GM18870 (cell line): ENCODE results near the gene NDFIP2.

Experiments
- ATAC-seq: cut with Tn5 transposase; IDR thresholded peaks from one replicate; pipeline ENCODE4 v1.9.1; 2021; ENCODE audit warnings: moderate library complexity; ENCODE audit not compliant: unreplicated experiment

Gene NDFIP2, protein sequence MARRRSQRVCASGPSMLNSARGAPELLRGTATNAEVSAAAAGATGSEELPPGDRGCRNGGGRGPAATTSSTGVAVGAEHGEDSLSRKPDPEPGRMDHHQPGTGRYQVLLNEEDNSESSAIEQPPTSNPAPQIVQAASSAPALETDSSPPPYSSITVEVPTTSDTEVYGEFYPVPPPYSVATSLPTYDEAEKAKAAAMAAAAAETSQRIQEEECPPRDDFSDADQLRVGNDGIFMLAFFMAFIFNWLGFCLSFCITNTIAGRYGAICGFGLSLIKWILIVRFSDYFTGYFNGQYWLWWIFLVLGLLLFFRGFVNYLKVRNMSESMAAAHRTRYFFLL

GRCh38 chr13:79480954-79481684, at the start of gene NDFIP2:
TSS of gene NDFIP2 (plus strand) at chr13:79481155. CDS start at chr13:79481204, 49 bp downstream.
- ATAC-seq, result peak; percentile 82

DNA sequence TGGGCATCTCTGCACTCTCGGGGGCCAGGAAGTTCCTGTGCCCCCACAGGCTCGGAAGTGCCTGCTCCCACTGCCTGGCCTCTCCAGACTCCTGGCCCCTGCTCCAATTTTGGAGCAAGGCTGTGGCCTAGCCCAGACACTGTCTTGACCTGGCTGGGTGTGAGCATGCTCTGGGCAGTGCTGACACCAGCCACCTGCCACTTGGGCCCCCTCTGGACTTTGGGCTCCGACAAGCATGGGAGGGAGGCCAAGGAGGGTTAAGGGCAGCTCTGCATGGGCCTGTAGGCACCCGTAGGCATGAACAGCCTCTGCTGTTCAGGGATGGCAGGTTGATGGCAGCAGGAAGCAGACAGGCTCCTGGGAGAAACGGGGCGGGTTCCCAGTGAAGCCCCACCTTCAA, 48.9 kb upstream of the NDFIP2 start:
- no peak for ATAC-seq

GRCh38 chr13:79432992-79433391, 48.0 kb upstream of the NDFIP2 start:
- no peak for ATAC-seq

- no peak for ATAC-seq
Measured at GRCh38 chr13:79434556-79434955, 46.4 kb upstream of the NDFIP2 start.

DNA sequence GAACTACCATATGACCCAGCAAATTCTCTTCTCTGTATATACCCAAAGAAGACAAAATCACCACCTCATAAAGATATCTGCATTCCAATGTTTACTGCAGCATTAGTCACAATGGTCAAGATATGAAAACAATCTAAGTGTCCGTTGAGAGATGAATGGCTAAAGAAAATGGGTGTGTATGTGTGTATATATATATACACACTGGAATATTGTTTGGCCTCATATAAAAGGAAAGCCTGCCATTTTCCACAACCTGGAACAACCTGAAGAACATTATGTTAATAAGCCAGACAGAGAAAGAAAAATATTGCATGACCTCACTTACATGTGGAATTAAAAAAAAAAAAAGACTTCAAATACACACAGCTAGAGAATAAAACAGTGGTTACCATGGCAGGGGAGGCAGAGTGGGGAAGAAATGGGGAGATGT, 45.4 kb upstream of the NDFIP2 start:
- ATAC-seq, result no peak

DNA sequence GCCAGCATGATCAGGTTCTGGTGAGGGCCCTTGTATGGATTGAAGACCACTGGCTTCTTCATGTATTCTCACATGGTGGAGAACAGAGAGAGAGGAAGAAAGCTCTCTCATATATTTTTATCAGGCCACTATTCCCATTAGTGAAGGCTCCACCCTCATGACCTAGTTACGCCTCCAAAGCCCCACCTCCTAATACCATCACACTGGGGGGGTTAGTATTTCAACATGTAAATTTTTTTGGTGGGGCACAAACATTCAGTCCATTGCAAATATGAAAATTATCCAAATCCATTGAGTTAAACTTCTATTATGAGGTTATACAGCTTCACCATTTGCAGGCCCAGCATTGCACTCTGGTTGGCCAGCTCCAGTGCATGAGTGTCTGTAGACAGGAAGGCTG, 41.7 kb upstream of the NDFIP2 start:
- ATAC-seq, result no peak

GRCh38 chr13:79440958-79441528, 39.9 kb upstream of the NDFIP2 start:
- no peak for ATAC-seq

GRCh38 chr13:79442221-79442620, 38.7 kb upstream of the NDFIP2 start:
- ATAC-seq, result no peak

GRCh38 chr13:79442706-79443105, 38.2 kb upstream of the NDFIP2 start:
- no peak for ATAC-seq

- ATAC-seq, result no peak
Measured at GRCh38 chr13:79445968-79446645, 34.8 kb upstream of the NDFIP2 start.

DNA sequence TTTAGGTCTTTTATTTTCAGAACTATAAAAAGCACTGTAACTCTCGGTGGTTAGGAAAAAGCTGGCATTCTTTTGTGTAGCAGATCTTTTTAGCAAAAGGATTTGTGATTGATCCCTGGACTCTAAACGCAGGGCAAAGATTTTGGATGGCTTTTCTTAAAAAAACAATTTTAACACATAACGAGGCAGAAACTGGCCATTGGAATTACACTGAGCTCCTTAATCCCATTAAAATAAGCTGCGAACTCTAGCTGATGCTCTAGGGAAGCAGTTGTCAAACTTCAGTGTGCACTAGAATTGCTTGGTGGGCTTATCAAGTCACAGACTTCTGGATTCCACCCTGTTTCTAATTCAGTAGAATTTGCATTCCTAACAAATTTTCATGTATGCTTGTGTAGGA, 33.8 kb upstream of the NDFIP2 start:
- ATAC-seq, result no peak

DNA sequence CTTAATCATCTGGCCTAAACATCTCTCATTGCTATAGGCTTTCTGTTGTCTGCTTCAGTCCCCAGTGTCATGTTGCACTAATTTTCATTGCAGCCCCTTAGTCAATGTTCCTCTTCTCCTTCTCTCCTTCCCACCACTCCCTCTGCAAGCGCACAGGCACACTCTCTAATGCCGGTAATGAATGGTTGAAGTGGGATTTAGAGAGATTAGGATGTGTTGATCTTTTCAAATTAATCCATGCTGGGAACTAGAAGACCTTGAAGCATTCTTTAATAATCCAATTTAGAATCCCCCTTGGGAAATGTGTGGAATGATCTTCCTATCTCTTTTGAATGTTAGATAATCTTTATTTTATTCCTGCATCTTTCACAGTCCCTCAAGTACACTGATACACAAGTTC, 33.2 kb upstream of the NDFIP2 start:
- ATAC-seq, result no peak

- ATAC-seq, result no peak
Measured at GRCh38 chr13:79448413-79448812, 32.5 kb upstream of the NDFIP2 start.

DNA sequence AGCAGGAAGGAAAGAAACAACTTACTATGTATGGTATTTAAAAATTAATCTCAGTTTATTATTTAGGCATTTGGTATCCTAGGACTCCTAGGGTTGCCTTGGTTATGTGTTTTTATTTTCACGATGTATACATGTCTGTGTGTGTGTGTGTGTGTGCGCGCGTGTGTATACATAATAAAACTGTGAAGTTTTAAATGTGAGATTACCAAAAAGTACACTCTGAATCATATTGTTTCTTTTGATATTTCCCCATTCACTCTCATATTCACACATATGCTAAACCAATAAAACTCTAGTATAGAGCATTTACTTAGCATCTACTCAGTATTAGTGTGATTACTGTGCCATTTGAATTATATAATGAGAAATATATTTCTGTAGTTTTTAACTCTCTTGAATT, 30.8 kb upstream of the NDFIP2 start:
- ATAC-seq, result no peak

DNA sequence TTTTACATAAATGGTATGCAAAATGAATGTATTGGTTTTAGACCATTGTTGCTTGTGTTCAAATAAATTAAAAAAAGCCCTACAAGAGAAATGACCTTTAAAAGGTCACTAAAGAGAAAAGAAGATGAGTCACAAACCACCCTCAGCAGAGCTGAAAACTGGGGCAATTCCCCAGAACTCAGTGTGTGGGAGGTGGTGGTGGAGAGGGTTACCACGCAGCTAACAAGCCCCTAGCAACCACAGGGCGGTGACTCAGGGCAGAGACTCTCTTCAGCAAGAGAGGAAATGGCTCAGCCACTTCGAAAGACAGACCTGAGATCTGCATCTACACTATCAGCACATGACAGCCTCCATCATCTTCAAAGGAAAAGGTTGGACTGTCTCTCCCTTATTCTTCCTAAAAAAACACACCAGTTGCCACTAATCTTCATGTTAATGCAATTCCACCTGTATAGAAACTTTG, 29.4 kb upstream of the NDFIP2 start:
- peak; percentile 98 for ATAC-seq

GRCh38 chr13:79452239-79452913, 28.6 kb upstream of the NDFIP2 start:
- ATAC-seq, result no peak

- no peak for ATAC-seq
Measured at GRCh38 chr13:79455331-79455730, 25.6 kb upstream of the NDFIP2 start.

- no peak for ATAC-seq
Measured at GRCh38 chr13:79456051-79456450, 24.9 kb upstream of the NDFIP2 start.

DNA sequence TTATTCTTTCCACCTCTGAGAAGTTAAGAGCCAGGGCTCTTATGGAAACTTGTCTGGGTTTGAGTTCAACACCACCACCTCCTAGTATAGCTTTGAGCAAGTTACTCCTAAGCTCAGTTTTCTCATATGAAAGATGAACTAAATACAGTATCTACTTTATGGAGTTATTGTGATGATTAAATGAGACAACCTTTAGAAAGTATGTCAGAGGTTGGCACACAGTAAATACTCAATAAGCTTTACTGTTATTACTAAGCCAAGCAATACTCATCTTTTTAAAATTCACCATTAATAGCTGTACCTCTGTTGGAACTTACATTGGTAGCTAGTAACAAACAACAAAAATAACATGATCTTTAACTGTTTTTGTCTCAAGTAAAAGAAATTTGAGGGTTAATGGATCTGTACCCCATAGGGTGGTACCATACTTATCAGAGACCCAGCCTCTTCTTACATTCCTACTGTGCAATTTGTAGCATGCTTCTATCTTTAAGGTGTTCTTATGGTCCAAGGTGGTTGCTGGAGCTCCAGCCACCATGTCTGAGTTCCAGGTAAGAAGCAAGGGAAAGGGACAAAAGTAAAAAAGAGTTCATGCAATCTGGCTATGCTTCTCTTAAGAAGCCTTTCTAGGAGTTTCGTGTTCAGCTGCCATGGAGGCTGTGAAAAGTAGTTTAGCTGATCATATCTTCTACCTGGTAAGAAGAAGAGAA, 24.1 kb upstream of the NDFIP2 start:
- peak; percentile 9 for ATAC-seq

DNA sequence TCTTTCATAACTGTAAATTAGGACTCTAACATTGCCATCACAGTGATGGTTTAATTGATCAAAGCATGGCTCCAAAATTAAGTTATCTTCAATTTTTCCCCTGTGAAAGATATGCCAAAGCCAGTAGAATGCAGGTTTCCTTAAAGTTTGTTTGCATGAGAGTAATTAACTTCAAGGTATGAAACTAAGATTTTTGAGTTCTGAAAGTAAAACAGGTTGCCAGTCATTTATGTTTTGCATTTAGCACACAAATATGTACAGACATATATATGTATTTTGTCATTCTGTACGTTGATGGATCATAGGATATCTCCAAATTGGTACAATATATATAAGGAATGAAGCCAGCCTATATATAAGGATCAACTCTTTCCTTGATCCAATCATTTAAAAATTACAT, 23.6 kb upstream of the NDFIP2 start:
- peak; percentile 69 for ATAC-seq
